SHP77 treated with DMSO at 0.1 percent for 48 hours (cell line): ENCODE measurements around the gene GDPD4.

Source experiments
- DNase-seq: peaks from one replicate; lab custom pipeline; 2025; lab: John Stamatoyannopoulos, UW

GDPD4 gene

DNA sequence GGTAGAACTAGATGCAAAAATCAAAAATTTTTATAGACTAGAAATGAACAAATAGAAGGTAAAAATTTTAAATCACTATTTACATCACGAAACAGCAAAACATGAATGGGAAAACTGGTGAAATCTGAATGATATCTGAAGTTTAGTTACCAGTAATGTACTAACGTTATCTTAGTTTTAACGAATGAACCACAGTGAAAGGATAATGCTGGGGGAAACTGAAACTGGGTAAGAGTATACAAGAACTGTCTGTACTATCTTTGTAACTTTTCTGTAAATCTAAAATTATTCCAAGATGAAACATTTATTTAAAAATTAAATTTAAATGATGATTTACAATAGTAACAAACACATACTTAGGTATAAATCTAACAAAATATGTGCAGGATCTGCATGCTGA, 7.4 kb downstream of the GDPD4 start:
- no peak for DNase-seq

- no peak for DNase-seq
Observed at GRCh38 chr11:77289737-77290136, 11.7 kb downstream of the GDPD4 start.

DNA sequence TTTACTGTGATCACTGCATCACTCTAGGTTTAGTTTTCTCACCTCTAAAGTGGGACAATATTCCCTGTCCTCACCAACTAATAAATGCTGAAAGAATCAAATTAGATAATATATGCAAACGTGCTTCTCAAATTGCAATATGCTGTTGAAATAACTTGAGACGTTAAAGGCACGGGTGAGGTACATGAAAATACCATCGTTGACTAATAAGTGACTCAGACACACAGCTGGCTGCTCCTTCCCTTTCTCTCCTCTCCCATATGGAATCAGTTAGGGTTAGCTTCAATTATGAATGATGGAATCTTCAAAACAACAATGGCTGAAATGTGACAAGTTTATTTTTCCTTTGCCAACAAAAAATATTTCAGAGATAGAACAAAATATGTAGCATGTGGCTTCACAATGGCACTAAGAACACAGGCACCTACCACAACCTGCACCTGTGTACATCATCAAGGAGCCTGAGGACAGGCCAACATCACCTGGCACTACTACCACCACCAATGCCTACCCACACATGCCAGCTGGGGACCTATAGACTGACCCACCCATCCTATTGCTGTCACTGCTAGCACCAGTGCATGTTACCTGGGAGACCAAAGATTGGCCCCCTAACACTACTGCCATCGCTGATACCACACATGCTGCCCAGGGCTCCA, 13.7 kb downstream of the GDPD4 start:
- DNase-seq = no peak

DNA sequence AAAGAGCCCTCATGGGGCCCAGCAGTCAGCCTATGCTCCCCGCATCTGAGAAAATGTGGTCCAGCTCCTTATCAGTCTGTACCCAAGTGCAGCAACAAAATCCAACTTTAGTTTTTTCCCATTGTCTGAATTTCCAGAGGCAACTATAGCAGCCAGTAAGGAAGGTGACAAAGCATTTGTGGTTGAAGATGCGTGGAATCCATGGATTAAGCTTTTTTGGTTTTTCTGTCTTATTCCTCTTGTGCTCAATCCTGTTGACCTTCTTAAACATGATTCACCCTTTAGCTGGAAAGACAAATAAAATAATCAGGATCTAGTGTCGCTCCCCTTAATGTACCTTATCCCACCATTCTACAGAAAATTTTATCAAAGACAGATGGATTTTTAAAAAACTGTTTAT, 14.3 kb downstream of the GDPD4 start:
- DNase-seq = no peak

GRCh38 chr11:77284476-77285468, 16.7 kb downstream of the GDPD4 start:
- no peak for DNase-seq

DNA sequence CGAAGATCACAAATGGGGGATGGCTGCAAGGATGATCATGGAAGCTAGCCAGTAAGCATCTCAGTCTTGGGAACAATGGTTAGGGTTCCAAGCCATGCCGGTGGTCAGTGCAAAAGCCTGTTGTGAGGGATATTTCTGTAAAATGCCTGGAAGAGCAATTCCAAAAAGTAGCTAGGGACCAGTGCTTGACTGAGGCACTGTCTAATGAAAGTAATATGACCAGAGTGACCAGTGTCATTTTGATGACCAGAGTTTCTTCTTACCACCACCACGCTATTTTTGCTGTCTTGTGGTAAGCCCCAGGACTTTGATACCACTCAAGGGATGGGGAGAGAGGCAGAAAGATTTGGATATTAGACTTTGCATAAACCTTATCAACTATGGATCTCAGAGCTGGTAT, 18.4 kb downstream of the GDPD4 start:
- no peak for DNase-seq

GRCh38 chr11:77278595-77279506, 22.6 kb downstream of the GDPD4 start:
- no peak for DNase-seq

DNA sequence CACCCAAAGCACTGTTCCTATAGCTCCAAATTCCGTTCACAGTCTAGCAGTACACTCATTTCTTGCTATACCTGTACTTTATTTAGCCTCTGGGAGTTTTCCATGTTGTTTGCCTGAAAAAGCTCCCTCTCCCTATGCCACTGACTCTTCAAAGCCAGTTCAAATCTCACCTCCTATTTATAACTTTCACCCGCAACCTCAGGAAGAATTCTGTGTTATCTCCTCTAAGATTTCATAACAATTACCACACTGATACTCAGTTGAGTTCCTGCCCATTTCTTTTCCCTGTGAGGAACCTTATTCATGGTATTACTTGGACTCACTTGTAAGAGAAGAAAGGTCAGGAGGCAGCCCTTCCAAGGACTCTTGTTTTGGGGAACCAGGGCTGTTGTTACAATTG, 25.2 kb downstream of the GDPD4 start:
- no peak for DNase-seq

GRCh38 chr11:77270921-77271320, 30.6 kb downstream of the GDPD4 start:
- no peak for DNase-seq

DNA sequence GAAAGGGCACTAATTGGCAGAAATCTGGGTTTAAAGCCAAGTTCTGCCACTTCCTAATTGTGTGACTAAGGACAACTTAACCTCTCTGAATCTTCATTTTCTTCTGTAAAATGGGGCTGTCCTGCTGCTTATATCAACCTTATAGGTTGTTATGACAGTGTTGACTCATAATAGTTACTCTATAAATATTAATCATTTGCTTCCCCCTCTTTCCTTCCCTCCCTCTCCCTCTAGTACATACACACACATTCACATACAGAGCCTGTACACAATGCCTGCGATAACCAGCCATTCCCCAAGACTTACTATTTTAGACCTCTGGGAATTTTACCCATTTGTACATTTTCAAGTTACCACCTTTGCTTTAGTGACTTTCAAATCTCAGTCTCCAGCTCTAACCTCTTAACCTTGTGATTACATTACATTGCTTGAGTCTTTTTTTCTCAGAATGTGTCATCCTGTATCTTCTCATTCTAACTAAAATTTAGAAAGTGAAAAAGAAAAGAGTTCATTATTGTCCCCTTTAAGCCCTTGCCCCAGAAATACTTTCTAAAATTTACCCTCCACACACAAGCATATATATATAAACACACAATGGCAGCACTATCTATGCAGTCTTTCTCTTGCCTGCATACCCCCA, 31.9 kb downstream of the GDPD4 start:
- DNase-seq = no peak

- no peak for DNase-seq
Observed at GRCh38 chr11:77267962-77268361, 33.5 kb downstream of the GDPD4 start.

DNA sequence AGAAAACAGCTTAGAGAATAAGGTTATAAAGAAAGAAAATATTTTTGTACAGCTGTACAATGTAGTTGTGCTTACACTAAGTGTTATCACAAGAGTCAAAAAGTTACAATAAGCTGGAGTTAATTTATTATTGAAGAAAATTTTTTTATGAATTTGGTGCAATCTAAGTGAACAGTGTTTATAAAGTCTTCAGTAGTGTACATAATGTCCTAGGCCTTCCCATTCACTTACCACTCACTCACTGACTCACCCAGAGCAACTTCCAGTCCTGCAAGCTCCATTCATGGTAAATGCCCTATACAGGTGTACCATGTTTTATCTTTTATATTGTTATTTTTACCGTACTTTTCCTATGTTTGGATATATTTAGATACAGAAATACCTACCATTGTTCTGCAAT, 34.7 kb downstream of the GDPD4 start:
- DNase-seq = no peak

- no peak for DNase-seq
Observed at GRCh38 chr11:77262803-77263202, 38.7 kb downstream of the GDPD4 start.

- DNase-seq = no peak
Observed at GRCh38 chr11:77259641-77260040, 41.8 kb downstream of the GDPD4 start.

GRCh38 chr11:77253690-77254089, 47.8 kb downstream of the GDPD4 start:
- DNase-seq = no peak

DNA sequence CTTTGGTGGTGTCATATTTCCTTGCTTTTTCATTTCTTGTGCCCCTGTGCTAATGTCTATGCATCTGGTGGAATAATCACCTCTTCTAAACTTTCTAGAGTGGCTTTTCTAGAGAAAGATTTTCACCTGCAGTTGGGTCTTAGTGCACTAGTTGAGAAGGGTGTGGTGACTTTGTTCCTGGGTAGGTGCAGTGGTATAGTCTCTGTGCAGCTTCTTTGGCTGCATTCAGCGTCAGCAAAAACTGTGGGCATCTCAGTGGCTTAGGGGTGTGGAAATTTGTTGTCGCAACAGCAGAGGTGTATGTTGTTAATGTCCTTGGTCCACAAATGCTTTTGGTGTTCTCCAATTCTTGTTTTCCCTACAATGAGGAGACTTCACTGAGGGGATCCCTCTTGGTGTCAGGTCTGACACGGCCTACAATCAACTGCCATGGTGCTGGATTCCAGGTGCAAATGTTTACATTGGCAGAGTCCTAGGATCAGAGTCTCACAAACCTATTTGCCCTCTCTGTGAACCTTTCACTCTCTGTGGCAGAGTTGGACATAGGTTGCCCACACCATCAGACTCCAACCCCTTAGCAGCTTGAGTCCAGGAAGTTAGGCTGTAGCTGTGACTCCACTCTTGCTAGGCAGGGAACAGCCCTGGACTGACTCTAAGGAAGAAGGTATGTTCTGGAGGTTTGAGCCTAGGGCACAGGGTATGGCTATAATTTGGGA, 48.8 kb downstream of the GDPD4 start:
- DNase-seq = peak; percentile 67

DNA sequence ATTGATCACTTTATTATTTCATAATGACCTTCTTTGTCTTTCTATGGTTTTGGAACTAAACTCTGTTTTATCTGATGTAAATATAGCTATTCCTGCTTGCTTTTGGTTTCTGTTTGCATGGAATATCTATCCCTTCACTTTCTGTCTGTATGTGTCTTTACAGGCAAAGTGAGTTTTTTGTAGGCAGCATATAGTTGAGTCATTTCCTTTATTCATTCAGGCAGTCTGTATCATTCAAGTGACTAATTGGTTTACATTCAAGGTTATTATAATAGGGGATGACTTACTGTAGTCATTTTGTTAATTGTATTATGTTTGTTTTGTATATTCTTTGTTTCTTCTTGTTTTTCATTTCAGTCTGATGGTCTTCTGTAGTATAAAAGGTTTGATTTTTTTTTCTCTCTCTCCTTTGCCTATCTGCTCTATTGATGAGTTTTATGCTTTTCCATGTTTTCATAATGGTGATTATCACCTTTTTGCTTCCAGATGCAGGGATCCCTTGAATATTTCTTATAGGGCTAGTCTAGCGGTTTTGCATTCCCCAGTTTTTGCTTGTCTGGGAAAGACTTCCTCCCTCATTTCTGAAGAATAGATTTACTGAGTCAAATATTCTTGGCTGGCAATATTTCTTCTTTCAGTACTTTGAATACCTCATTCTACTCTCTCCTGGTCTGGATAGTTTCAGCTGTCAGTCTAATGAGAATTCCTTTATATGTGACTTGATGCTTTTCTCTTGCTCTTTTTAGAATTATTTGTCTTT, 50.4 kb downstream of the GDPD4 start:
- DNase-seq = no peak

DNA sequence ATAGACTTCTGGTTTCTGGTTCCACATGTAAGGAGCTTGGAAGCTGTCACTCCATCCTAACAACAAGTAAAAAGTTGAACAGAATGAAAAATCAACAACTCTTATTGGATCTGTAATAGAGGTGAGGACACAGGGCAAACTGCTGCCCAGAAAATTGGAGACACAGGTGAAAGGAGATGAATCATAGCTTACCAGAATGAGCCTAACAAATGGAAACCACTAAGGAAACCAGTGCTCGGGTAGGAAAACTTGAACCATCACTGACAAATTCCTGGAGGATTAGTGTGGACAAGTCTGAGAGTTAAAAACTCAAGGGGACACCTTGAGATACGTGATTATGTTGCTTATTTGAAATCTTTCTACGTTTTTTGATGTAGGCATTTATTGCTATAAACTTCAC, 52.1 kb downstream of the GDPD4 start:
- no peak for DNase-seq

- no peak for DNase-seq
Observed at GRCh38 chr11:77244277-77245027, 57.0 kb downstream of the GDPD4 start.

GRCh38 chr11:77236901-77237300, 64.6 kb downstream of the GDPD4 start:
- DNase-seq = no peak
